MG63 (cell line): ENCODE measurements around the gene ACKR4. TPM values are rescaled to one million over a fixed set of nuclear protein-coding genes. Genes with fewer than 3 reads are reported as not detected.
"Not testable (repeated sequence)": the region's sequence is repeated elsewhere in the genome, so short reads cannot be mapped to it uniquely, and the experiment has no call there.

ENCODE experiments used
- DNase-seq: peaks from one replicate; pipeline ENCODE4 v3.0.0-alpha.2; 2020
- H3K27me3 ChIP-seq: fragments of 250-450 bp; sonication (Bioruptor Pico); 2 replicates; pipeline ENCODE4 v1.5.1; 2020; ENCODE audit warnings: mild to moderate bottlenecking, moderate library complexity
- H3K36me3 ChIP-seq: fragments of 250-450 bp; sonication (Bioruptor Pico); 2 replicates; pipeline ENCODE4 v1.5.1; 2020; ENCODE audit warnings: mild to moderate bottlenecking, moderate library complexity
- H3K4me3 ChIP-seq: fragments of 250-450 bp; sonication (Bioruptor Pico); 2 replicates; pipeline ENCODE4 v1.5.1; 2020; ENCODE audit warnings: mild to moderate bottlenecking, moderate library complexity
- H3K9me3 ChIP-seq: fragments of 250-450 bp; sonication (Bioruptor Pico); 2 replicates; pipeline ENCODE4 v1.5.1; 2020; ENCODE audit warnings: mild to moderate bottlenecking, moderate library complexity
- total RNA-seq: library from RNA; depleted of rRNA; stranded (reverse); fragments of >200 nt; shearing (Covaris generic); gene quantifications from 2 replicates; pipeline ENCODE4 v1.2.3, GENCODE V29; 2014; ENCODE audit warnings: low replicate concordance

Gene ACKR4
- total RNA-seq, 1 experiment from 2014 or later = 0.26 TPM

DNA sequence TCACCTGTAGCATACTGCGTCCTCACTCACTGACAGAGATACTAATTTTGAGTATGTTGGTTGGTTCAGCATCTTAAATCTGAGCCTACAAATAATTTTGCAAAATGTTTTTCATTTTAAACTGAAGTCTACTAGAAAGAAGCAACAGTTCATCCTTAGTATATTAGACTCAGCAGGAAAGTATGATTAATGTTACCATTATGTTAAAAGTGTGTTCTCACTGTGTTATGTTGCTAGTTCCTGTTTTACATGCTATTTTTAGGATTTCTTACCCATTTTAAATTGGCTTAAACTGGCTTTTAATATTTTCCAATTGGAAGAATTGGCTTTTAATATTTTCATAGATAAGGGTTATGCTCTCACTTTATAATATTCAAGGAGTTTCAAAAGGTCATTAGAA is 25.7 kb downstream of the ACKR4 start:
- no peaks in the 10 kb centered on the region for H3K27me3 ChIP-seq
- no peak for DNase-seq
- no peak overlapping the region for H3K4me3 ChIP-seq
- H3K36me3 ChIP-seq = peaks cover 13% of the 10 kb centered on the region
- H3K9me3 ChIP-seq = no peaks in the 10 kb centered on the region

- H3K4me3 ChIP-seq = no peak overlapping the region
- no peaks in the 10 kb centered on the region for H3K9me3 ChIP-seq
- no peaks in the 10 kb centered on the region for H3K27me3 ChIP-seq
- peaks cover 14% of the 10 kb centered on the region for H3K36me3 ChIP-seq
- no peak for DNase-seq
Observed at GRCh38 chr3:132623646-132624045, 26.6 kb downstream of the ACKR4 start.

GRCh38 chr3:132624790-132625189 is 27.7 kb downstream of the ACKR4 start:
- Histone ChIP-seq H3K4me3 (no peak overlapping the region), H3K27me3 (no peaks in the 10 kb centered on the region), H3K9me3 (no peaks in the 10 kb centered on the region), H3K36me3 (peaks cover 19% of the 10 kb centered on the region)
- no peak for DNase-seq

GRCh38 chr3:132625613-132626012 is 28.5 kb downstream of the ACKR4 start:
- no peak overlapping the region for H3K4me3 ChIP-seq
- H3K27me3 ChIP-seq = no peaks in the 10 kb centered on the region
- DNase-seq = no peak
- H3K9me3 ChIP-seq = no peaks in the 10 kb centered on the region
- H3K36me3 ChIP-seq = peaks cover 22% of the 10 kb centered on the region

- H3K4me3 ChIP-seq = no peak overlapping the region
- no peaks in the 10 kb centered on the region for H3K27me3 ChIP-seq
- no peaks in the 10 kb centered on the region for H3K9me3 ChIP-seq
- DNase-seq = no peak
- H3K36me3 ChIP-seq = peaks cover 22% of the 10 kb centered on the region
Observed at GRCh38 chr3:132626955-132627354, 29.9 kb downstream of the ACKR4 start.

DNA sequence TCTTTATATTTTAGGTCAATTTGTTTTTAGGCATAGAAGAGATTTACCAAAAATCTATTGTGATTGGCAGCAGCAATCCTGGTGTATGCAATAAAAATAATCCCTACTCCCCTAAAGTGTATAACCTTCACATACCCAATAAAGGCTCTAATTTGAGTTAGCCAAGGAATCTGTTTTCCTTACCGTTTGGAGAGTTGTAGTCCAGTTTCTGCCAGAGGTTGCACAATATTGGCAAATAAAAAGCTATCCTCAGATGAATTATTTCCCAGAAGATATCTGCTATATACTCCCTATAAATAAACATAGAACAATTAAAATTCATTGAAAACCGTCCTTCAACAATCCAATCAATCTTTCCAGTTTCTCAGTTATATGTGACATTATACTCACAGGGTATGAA is 31.1 kb downstream of the ACKR4 start:
- Histone ChIP-seq H3K9me3 (no peaks in the 10 kb centered on the region), H3K36me3 (peaks cover 25% of the 10 kb centered on the region), H3K4me3 (no peak overlapping the region), H3K27me3 (no peaks in the 10 kb centered on the region)
- no peak for DNase-seq

GRCh38 chr3:132629928-132630327 is 32.9 kb downstream of the ACKR4 start:
- no peak for DNase-seq
- Histone ChIP-seq H3K4me3 (no peak overlapping the region), H3K27me3 (no peaks in the 10 kb centered on the region), H3K9me3 (no peaks in the 10 kb centered on the region), H3K36me3 (peaks cover 25% of the 10 kb centered on the region)

- H3K4me3 ChIP-seq = no peak overlapping the region
- peaks cover 25% of the 10 kb centered on the region for H3K36me3 ChIP-seq
- H3K27me3 ChIP-seq = no peaks in the 10 kb centered on the region
- H3K9me3 ChIP-seq = no peaks in the 10 kb centered on the region
- no peak for DNase-seq
Observed at GRCh38 chr3:132630612-132631011, 33.5 kb downstream of the ACKR4 start.

DNA sequence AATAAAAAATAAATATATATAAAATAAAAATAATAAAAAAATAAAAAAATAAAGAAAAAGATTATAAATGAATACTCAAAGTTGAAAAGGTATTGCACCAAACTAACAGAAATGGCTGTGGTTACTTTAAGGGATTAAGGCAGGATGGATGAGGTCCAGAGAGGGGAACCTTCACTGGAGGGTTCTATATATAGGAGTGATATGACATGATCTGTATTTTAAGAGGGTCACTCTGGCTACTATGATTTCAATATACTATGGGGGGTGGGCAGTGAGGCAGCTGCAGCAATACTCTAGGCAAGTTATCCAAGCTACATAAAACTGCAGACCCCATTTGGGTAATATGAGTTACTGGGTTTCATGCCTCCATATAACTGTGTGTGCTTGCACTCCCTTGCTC is 38.0 kb downstream of the ACKR4 start:
- Histone ChIP-seq H3K9me3 (no peaks in the 10 kb centered on the region), H3K27me3 (no peaks in the 10 kb centered on the region), H3K4me3 (no peak overlapping the region), H3K36me3 (peaks cover 18% of the 10 kb centered on the region)
- DNase-seq = no peak

- peaks cover 14% of the 10 kb centered on the region for H3K36me3 ChIP-seq
- no peaks in the 10 kb centered on the region for H3K9me3 ChIP-seq
- no peaks in the 10 kb centered on the region for H3K27me3 ChIP-seq
- H3K4me3 ChIP-seq = no peak overlapping the region
- DNase-seq = no peak
Observed at GRCh38 chr3:132637590-132637989, 40.5 kb downstream of the ACKR4 start.

GRCh38 chr3:132638706-132639105 is 41.6 kb downstream of the ACKR4 start:
- no peak overlapping the region for H3K4me3 ChIP-seq
- H3K36me3 ChIP-seq = peaks cover 14% of the 10 kb centered on the region
- H3K27me3 ChIP-seq = no peaks in the 10 kb centered on the region
- DNase-seq = no peak
- H3K9me3 ChIP-seq = no peaks in the 10 kb centered on the region

- DNase-seq, H3K9me3 ChIP-seq, H3K4me3 ChIP-seq, H3K27me3 ChIP-seq: not testable (repeated sequence)
- peaks cover 13% of the 10 kb centered on the region for H3K36me3 ChIP-seq
Observed at GRCh38 chr3:132641427-132641826, 44.4 kb downstream of the ACKR4 start.

GRCh38 chr3:132641837-132642538 is 44.9 kb downstream of the ACKR4 start:
- no peak for DNase-seq
- H3K4me3 ChIP-seq = no peak overlapping the region
- no peaks in the 10 kb centered on the region for H3K27me3 ChIP-seq
- peaks cover 7% of the 10 kb centered on the region for H3K36me3 ChIP-seq
- 0 out of 2 replicates have a peak, but pooled peaks cover under 1% of the 10 kb centered on the region for H3K9me3 ChIP-seq

GRCh38 chr3:132642539-132642847 is 45.4 kb downstream of the ACKR4 start:
- no peaks in the 10 kb centered on the region for H3K27me3 ChIP-seq
- 0 out of 2 replicates have a peak, but pooled peaks cover 5% of the 10 kb centered on the region for H3K9me3 ChIP-seq
- H3K36me3 ChIP-seq = peaks cover 7% of the 10 kb centered on the region
- no peak for DNase-seq
- H3K4me3 ChIP-seq = no peak overlapping the region

DNA sequence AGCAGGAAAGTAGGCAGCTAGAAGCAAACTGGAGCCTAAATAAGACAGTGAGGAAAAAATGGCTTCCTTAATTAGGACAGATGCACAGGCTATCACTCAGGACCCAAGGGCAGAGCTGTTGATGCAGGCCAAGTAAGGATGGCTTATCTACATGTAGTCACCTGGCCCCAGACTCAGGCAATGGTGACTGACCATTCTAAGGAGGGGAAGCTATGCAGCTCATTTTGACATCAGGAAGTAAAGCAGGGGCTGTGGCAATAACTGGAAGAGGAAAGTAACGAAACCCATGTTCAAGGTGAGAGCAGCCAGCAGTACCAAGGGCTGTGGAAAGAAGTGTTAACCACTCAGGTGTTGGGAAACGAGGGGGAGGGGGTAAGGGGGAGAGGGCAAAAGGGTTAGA is 46.3 kb downstream of the ACKR4 start:
- H3K9me3 ChIP-seq = 0 out of 2 replicates have a peak, but pooled peaks cover 5% of the 10 kb centered on the region
- no peak for DNase-seq
- no peaks in the 10 kb centered on the region for H3K27me3 ChIP-seq
- H3K36me3 ChIP-seq = peaks cover 7% of the 10 kb centered on the region
- no peak overlapping the region for H3K4me3 ChIP-seq

DNA sequence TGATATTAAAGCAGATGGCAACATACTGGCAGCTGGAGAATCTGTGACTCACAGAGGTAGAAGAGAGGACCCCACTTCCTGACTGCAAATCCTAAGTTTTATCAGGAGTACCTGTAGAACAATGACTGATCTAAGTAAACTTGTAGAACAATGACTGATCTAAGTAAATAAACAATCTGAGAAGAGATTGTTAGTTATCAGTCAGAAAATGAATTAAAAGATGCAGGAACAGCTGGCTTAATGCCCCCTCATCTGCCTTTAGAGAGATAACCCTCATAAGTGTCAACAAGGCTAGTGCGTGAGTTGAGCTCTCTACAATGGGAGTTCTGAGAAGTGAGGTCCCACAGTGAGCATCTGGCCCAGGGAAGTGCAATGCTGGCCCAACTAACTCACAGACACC is 48.0 kb downstream of the ACKR4 start:
- H3K27me3 ChIP-seq = no peaks in the 10 kb centered on the region
- no peak for DNase-seq
- H3K36me3 ChIP-seq = peaks cover 2% of the 10 kb centered on the region; the same call in 1 of the 2 replicates
- 0 out of 2 replicates have a peak, but pooled peaks cover 5% of the 10 kb centered on the region for H3K9me3 ChIP-seq
- no peak overlapping the region for H3K4me3 ChIP-seq

DNA sequence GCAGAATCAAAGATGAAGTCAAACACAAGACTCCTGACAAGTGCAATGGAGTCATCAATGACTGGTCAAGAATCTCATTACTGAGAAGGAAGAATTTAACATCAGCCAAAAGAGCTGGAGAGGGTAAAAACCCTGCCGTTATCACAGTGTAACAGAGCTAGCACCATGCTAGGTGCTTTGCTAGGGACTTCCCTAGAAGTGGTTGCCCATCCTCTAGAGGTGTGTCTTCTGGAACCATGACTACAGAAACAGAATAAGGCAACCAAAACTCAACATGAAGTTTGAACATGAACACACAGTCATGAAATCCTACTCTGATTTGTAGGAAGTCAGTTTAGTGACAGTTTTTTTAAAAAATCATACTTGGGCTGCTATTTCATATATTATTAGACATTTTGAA is 53.1 kb downstream of the ACKR4 start:
- Histone ChIP-seq H3K4me3 (no peak overlapping the region), H3K9me3 (0 out of 2 replicates have a peak, but pooled peaks cover 5% of the 10 kb centered on the region), H3K27me3 (no peaks in the 10 kb centered on the region), H3K36me3 (no peaks in the 10 kb centered on the region; the same call in 1 of the 2 replicates)
- DNase-seq = no peak
